Keratinocyte (primary cell): ENCODE results near the gene TTF1. TPM values are rescaled to one million over a fixed set of nuclear protein-coding genes. Genes with fewer than 3 reads are reported as not detected.

Source experiments
- DNase-seq: peaks from one replicate; pipeline ENCODE4 v3.0.0-alpha.2; 2011; ENCODE audit warnings: low read depth, missing footprints, low spot score
- FAIRE-seq: peaks from 2 replicates; lab custom pipeline; 2011; peaks lifted over from hg19 to GRCh38; lab: Jason Lieb, UNC
- H2AFZ ChIP-seq: 2 replicates; pipeline ENCODE4 v1.6.0; 2012; ENCODE audit warnings: low read length, control low read depth, inconsistent platforms; ENCODE audit not compliant: control insufficient read depth
- H3K27ac ChIP-seq: 2 replicates; pipeline ENCODE4 v1.5.1; 2011; ENCODE audit warnings: low read length; ENCODE audit not compliant: control insufficient read depth, insufficient read depth
- H3K27me3 ChIP-seq: 3 replicates; pipeline ENCODE4 v1.6.0; 2011; ENCODE audit warnings: low read length; ENCODE audit not compliant: control insufficient read depth, insufficient read depth; ENCODE audit errors: extremely low read depth
- H3K36me3 ChIP-seq, 2 experiments: 2 replicates in 1 of 2; 3 replicates in 1 of 2; pipeline ENCODE4 v1.5.1; 2011; ENCODE audit warnings: low read length in 2 of 2, mild to moderate bottlenecking in 1 of 2; ENCODE audit not compliant: control insufficient read depth in 2 of 2, insufficient read depth in 2 of 2; ENCODE audit errors: extremely low read depth in 1 of 2
- H3K4me1 ChIP-seq: 3 replicates; pipeline ENCODE4 v1.5.1; 2011; ENCODE audit warnings: low read length; ENCODE audit not compliant: control insufficient read depth, insufficient read depth; ENCODE audit errors: extremely low read depth
- H3K4me2 ChIP-seq: 3 replicates; pipeline ENCODE4 v1.6.0; 2011; ENCODE audit warnings: low read depth, low read length; ENCODE audit not compliant: control insufficient read depth, insufficient read depth; ENCODE audit errors: extremely low read depth
- H3K4me3 ChIP-seq, 3 experiments: fragments of 200-600 bp in 1 of 3; sonication (generic) in 1 of 3; 2 replicates in 2 of 3; 3 replicates in 1 of 3; pipeline ENCODE4 v1.5.1; 2011 to 2016; ENCODE audit warnings: low read length in 3 of 3, mild to moderate bottlenecking in 3 of 3, control low read depth in 2 of 3, inconsistent platforms in 1 of 3, low read depth in 1 of 3, mixed read lengths in 1 of 3, mixed run types in 1 of 3, moderate library complexity in 1 of 3; ENCODE audit not compliant: control insufficient read depth in 2 of 3, insufficient read depth in 2 of 3; ENCODE audit errors: extremely low read depth in 1 of 3
- H3K79me2 ChIP-seq: 2 replicates; pipeline ENCODE4 v1.6.0; 2012; ENCODE audit warnings: low read length; ENCODE audit not compliant: control insufficient read depth, insufficient read depth
- H3K9ac ChIP-seq: 3 replicates; pipeline ENCODE4 v1.6.0; 2011; ENCODE audit warnings: low read length; ENCODE audit not compliant: control insufficient read depth, insufficient read depth; ENCODE audit errors: extremely low read depth
- H3K9me1 ChIP-seq: 3 replicates; pipeline ENCODE4 v1.6.0; 2011; ENCODE audit warnings: low read length; ENCODE audit not compliant: control insufficient read depth, insufficient read depth; ENCODE audit errors: extremely low read depth
- H3K9me3 ChIP-seq: 2 replicates; pipeline ENCODE4 v1.5.1; 2012; ENCODE audit warnings: low read depth, low read length; ENCODE audit not compliant: control insufficient read depth
- H4K20me1 ChIP-seq: 3 replicates; pipeline ENCODE4 v1.6.0; 2011; ENCODE audit warnings: low read length; ENCODE audit not compliant: control insufficient read depth, insufficient read depth; ENCODE audit errors: extremely low read depth
- EZH2 ChIP-seq: IDR thresholded peaks from one replicate; pipeline ENCODE4 v1.6.1; 2012; ENCODE audit warnings: inconsistent platforms, mild to moderate bottlenecking, low read length, moderate library complexity
- dilution Hi-C: fragments of 300-500 bp; cut with MboI; formaldehyde crosslinking; loops from one replicate; pipeline ENCODE4 v1.7.0; 2020; ENCODE audit warnings: low sequenced_read_pairs; ENCODE audit not compliant: extremely low pct_ligation_motif_present
- polyA plus RNA-seq, 5 experiments: library from polyadenylated mRNA; depleted of rRNA in 3 of 5; stranded (reverse) in 3 of 5; stranded (forward) in 1 of 5; unstranded in 1 of 5; fragments of >200 nt; gene quantifications; 1 replicate in 1 of 5; 2 replicates in 3 of 5; 3 replicates in 1 of 5; pipeline versions ENCODE4 v1.2.1 to v1.2.3, GENCODE V29; 2011 to 2012; ENCODE audit warnings: missing spikeins in 2 of 5, low read depth in 1 of 5, low replicate concordance in 1 of 5
- TF ChIP-seq, protein P1 (sequence below), 3 experiments: IDR thresholded peaks in 1 of 3; conservative IDR thresholded peaks in 1 of 3; optimal IDR thresholded peaks in 1 of 3; 2 replicates in 2 of 3; 3 replicates in 1 of 3; pipeline versions ENCODE3 to v1.5.1; 2011; ENCODE audit warnings: low read length in 3 of 3, mild to moderate bottlenecking in 3 of 3, moderate library complexity in 2 of 3, control low read depth in 1 of 3, inconsistent platforms in 1 of 3; ENCODE audit not compliant: insufficient read depth in 2 of 3; ENCODE audit errors: extremely low read depth in 1 of 3

The TTF1 gene
- polyA plus RNA-seq, 1 donor (not counting 4 experiments of a cell fraction or from before 2014, with no cell fraction given): 7.2 TPM

DNA sequence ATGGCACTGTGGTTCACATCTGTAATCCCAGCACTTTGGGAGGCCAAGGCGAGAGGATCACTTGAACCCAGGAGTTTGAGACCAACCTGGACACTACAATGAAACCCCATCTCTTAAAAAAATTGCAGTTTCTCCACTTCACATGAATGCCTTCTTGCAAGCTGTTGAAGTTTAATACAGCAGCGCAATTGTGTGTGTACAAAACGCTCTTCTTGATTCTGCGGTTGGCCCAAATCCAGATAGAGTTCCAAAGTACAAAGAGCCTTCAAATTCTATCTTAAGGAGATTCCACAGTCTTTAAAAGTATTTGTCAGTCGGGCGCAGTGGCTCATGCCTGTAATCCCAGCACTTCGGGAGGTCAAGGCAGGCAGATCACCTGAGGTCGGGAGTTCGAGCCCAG, 42.6 kb downstream of the TTF1 start:
- dilution Hi-C loops: no loop called here
- no peaks in the 10 kb centered on the region for H3K9me1 ChIP-seq
- no peak for TF ChIP-seq EZH2
- TF ChIP-seq, protein P1, sequence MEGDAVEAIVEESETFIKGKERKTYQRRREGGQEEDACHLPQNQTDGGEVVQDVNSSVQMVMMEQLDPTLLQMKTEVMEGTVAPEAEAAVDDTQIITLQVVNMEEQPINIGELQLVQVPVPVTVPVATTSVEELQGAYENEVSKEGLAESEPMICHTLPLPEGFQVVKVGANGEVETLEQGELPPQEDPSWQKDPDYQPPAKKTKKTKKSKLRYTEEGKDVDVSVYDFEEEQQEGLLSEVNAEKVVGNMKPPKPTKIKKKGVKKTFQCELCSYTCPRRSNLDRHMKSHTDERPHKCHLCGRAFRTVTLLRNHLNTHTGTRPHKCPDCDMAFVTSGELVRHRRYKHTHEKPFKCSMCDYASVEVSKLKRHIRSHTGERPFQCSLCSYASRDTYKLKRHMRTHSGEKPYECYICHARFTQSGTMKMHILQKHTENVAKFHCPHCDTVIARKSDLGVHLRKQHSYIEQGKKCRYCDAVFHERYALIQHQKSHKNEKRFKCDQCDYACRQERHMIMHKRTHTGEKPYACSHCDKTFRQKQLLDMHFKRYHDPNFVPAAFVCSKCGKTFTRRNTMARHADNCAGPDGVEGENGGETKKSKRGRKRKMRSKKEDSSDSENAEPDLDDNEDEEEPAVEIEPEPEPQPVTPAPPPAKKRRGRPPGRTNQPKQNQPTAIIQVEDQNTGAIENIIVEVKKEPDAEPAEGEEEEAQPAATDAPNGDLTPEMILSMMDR (optimal IDR thresholded peaks at IDR 0.05 in 1 of 3, IDR thresholded peaks at IDR 0.05 in 1 of 3, conservative IDR thresholded peaks at IDR 0.05 in 1 of 3; ENCODE audit: extremely low read depth in 1 of 3, insufficient read depth in 2 of 3, low read length in 3 of 3): no peak
- no peak overlapping the region for H3K4me2 ChIP-seq
- H2AFZ ChIP-seq: no peak overlapping the region
- no peak overlapping the region for H3K9ac ChIP-seq
- FAIRE-seq (no peak), DNase-seq (no peak)
- H3K4me3 ChIP-seq: no peak overlapping the region
- no peaks in the 10 kb centered on the region for H3K36me3 ChIP-seq
- H3K79me2 ChIP-seq: no peaks in the 10 kb centered on the region
- H3K4me1 ChIP-seq: peaks cover 3% of the 10 kb centered on the region
- H4K20me1 ChIP-seq: no peaks in the 10 kb centered on the region
- no peak overlapping the region for H3K27ac ChIP-seq
- no peaks in the 10 kb centered on the region for H3K27me3 ChIP-seq
- H3K9me3 ChIP-seq: no peaks in the 10 kb centered on the region

DNA sequence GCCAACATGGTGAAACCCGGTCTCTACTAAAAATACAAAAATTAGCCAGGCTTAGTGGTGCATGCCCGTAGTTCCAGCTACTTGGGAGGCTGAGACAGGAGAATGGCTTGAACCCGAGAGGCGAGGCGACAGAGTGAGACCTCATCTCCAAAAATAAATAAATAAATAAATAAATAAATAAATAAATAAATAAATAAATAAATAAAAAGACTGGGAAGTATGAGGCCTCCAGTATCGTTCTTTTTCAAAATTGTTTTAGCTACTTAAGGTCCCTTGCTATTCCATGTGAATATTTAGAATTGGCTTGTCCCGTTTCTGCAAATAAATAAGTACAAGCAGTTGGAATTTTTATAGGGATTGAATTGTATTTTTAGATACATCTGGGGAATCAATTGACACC, 48.9 kb downstream of the TTF1 start:
- dilution Hi-C loops: no loop called here
- Histone ChIP-seq H2AFZ (no peak overlapping the region), H3K27me3 (no peaks in the 10 kb centered on the region), H3K79me2 (peaks cover 20% of the 10 kb centered on the region), H3K4me1 (peaks cover 17% of the 10 kb centered on the region), H4K20me1 (no peaks in the 10 kb centered on the region), H3K27ac (no peak overlapping the region), H3K4me3 (no peak overlapping the region), H3K9me1 (no peaks in the 10 kb centered on the region), H3K36me3 (peaks cover 0 to 7% of the 10 kb centered on the region in 2 experiments), H3K4me2 (no peak overlapping the region), H3K9me3 (no peaks in the 10 kb centered on the region), H3K9ac (no peak overlapping the region)
- no peak for TF ChIP-seq EZH2
- TF ChIP-seq, protein P1 (optimal IDR thresholded peaks at IDR 0.05 in 1 of 3, IDR thresholded peaks at IDR 0.05 in 1 of 3, conservative IDR thresholded peaks at IDR 0.05 in 1 of 3; ENCODE audit: extremely low read depth in 1 of 3, insufficient read depth in 2 of 3, low read length in 3 of 3): no peak
- DNase-seq (no peak), FAIRE-seq (no peak)
